ENCODE results near the gene OR4Q3. TPM values are rescaled to one million over a fixed set of nuclear protein-coding genes. Genes with fewer than 3 reads are reported as not detected.
"Not testable (repeated sequence)": the region's sequence is repeated elsewhere in the genome, so short reads cannot be mapped to it uniquely, and the experiment has no call there.

OR4Q3 gene
- total RNA-seq, 1 experiment from 2014 or later: not detected

DNA sequence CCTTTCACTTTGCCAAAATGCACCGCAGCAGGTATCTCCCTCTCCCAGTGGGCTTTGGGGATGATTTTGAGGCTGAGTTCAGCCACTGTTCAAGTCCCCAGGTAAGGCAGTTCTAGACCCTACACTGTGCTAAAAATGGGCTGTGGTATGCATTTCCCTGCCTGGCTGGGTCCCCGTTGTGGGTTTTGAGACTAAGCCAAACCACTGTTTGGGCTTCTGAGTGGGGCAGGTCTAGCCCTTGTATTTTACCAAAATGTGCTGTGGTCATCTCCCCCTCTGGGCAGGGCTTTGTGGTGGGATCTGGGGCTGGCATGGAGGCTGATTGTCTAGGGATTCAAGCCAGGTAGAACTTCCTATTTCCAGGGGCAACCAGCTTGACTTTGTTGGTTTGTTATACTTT is 13.6 kb upstream of the OR4Q3 start:
- Histone ChIP-seq H3K79me2 (ENCODE audit: insufficient read depth, low read length) (no peaks in the 10 kb centered on the region), H4K8ac (replicated peaks; ENCODE audit: insufficient read length, low read depth, low read length) (no peak overlapping the region), H4K20me1 (ENCODE audit: control insufficient read depth, insufficient read depth, insufficient read length) (no peaks in the 10 kb centered on the region), H3K18ac (ENCODE audit: insufficient read length, low read depth, low read length) (no peak overlapping the region), H3K14ac (ENCODE audit: insufficient read depth, low read length) (no peak overlapping the region), H2BK5ac (ENCODE audit: insufficient read length, low read length) (no peak overlapping the region), H2BK20ac (ENCODE audit: low read depth, low read length, poor library complexity, severe bottlenecking) (no peak overlapping the region), H3K27me3 (ENCODE audit: insufficient read depth, low read length) (no peaks in the 10 kb centered on the region), H3K23me2 (ENCODE audit: insufficient read length, low read depth, low read length, poor library complexity, severe bottlenecking) (no peaks in the 10 kb centered on the region), H2BK12ac (ENCODE audit: insufficient read length, low read depth, low read length) (no peak overlapping the region), H3T11ph (ENCODE audit: low read length) (no peak overlapping the region), H3K79me1 (ENCODE audit: insufficient read depth, low read depth, low read length, poor library complexity, severe bottlenecking) (no peaks in the 10 kb centered on the region), H2BK15ac (ENCODE audit: low read depth, low read length) (no peak overlapping the region), H3K23ac (ENCODE audit: insufficient read length, low read depth, low read length) (no peak overlapping the region), H3K4me1 (ENCODE audit: insufficient read depth, low read length) (no peaks in the 10 kb centered on the region), H3K9ac (ENCODE audit: extremely low read depth, insufficient read length, low read length) (no peak overlapping the region), H3K9me3 (ENCODE audit: control insufficient read depth, low read depth, low read length) (peaks cover 76% of the 10 kb centered on the region), H3K27ac (ENCODE audit: insufficient read length, low read depth, low read length) (no peak overlapping the region), H3K4me2 (ENCODE audit: insufficient read depth, insufficient read length, low read length) (no peak overlapping the region), H3K4ac (ENCODE audit: low read depth, low read length) (no peak overlapping the region), H4K91ac (ENCODE audit: insufficient read length, low read depth, low read length) (no peak overlapping the region), H2AK5ac (ENCODE audit: insufficient read length, low read length) (no peak overlapping the region), H2AFZ (ENCODE audit: low read length) (no peak overlapping the region), H3K56ac (ENCODE audit: insufficient read length, low read depth, low read length) (no peak overlapping the region), H4K5ac (ENCODE audit: insufficient read length, low read depth, low read length) (no peak overlapping the region), H2BK120ac (ENCODE audit: low read depth, low read length, poor library complexity, severe bottlenecking) (no peak overlapping the region)
- Mint-ChIP-seq H3K27me3 (ENCODE audit: low read depth) (no peaks in the 10 kb centered on the region), H3K4me3 (no peak overlapping the region), H3K27ac (no peak overlapping the region), H3K36me3 (ENCODE audit: insufficient read depth in 1 of 3, low read depth in 3 of 3) (peaks cover 2 to 36% (median 4%) of the 10 kb centered on the region in 3 experiments; a peak in 6 of 7 replicates), H3K9me3 (peaks cover 8 to 9% of the 10 kb centered on the region in 2 experiments), H3K4me1 (no peaks in the 10 kb centered on the region)
- no CpG with 5 or more reads among the region's 2 CpGs for WGBS (ENCODE audit: extremely low coverage, insufficient read length, low lambda C conversion rate)
- TF ChIP-seq CTCF (conservative IDR thresholded peaks at IDR 0.05): no peak
- DNase-seq: no peak

GRCh38 chr14:19733893-19734292 is 9.5 kb upstream of the OR4Q3 start:
- not testable (repeated sequence) for H3K27me3 Mint-ChIP-seq (ENCODE audit: low read depth); H3K4me3 Mint-ChIP-seq; H2BK12ac ChIP-seq (ENCODE audit: insufficient read length, low read depth, low read length); H4K20me1 ChIP-seq (ENCODE audit: control insufficient read depth, insufficient read depth, insufficient read length); H3K27ac ChIP-seq (ENCODE audit: insufficient read length, low read depth, low read length); H3K79me1 ChIP-seq (ENCODE audit: insufficient read depth, low read depth, low read length, poor library complexity, severe bottlenecking); H4K5ac ChIP-seq (ENCODE audit: insufficient read length, low read depth, low read length); H3K4me1 Mint-ChIP-seq; H3K18ac ChIP-seq (ENCODE audit: insufficient read length, low read depth, low read length); H2BK20ac ChIP-seq (ENCODE audit: low read depth, low read length, poor library complexity, severe bottlenecking); H2AK5ac ChIP-seq (ENCODE audit: insufficient read length, low read length); H3K23ac ChIP-seq (ENCODE audit: insufficient read length, low read depth, low read length); H3K27me3 ChIP-seq (ENCODE audit: insufficient read depth, low read length); H2BK5ac ChIP-seq (ENCODE audit: insufficient read length, low read length); H3K4me2 ChIP-seq (ENCODE audit: insufficient read depth, insufficient read length, low read length); H3K4ac ChIP-seq (ENCODE audit: low read depth, low read length); DNase-seq; H2BK120ac ChIP-seq (ENCODE audit: low read depth, low read length, poor library complexity, severe bottlenecking); H3T11ph ChIP-seq (ENCODE audit: low read length); H3K56ac ChIP-seq (ENCODE audit: insufficient read length, low read depth, low read length); H3K27ac Mint-ChIP-seq; H2BK15ac ChIP-seq (ENCODE audit: low read depth, low read length); H3K9ac ChIP-seq (ENCODE audit: extremely low read depth, insufficient read length, low read length); H2AFZ ChIP-seq (ENCODE audit: low read length); H4K91ac ChIP-seq (ENCODE audit: insufficient read length, low read depth, low read length); H3K14ac ChIP-seq (ENCODE audit: insufficient read depth, low read length); H3K79me2 ChIP-seq (ENCODE audit: insufficient read depth, low read length); H3K4me1 ChIP-seq (ENCODE audit: insufficient read depth, low read length); H3K23me2 ChIP-seq (ENCODE audit: insufficient read length, low read depth, low read length, poor library complexity, severe bottlenecking); H4K8ac ChIP-seq (replicated peaks; ENCODE audit: insufficient read length, low read depth, low read length)
- H3K9me3 ChIP-seq (ENCODE audit: control insufficient read depth, low read depth, low read length): peaks cover 68% of the 10 kb centered on the region
- Mint-ChIP-seq H3K36me3 (ENCODE audit: insufficient read depth in 1 of 3, low read depth in 3 of 3) (peaks cover 6 to 35% (median 8%) of the 10 kb centered on the region in 3 experiments; a peak in 6 of 7 replicates), H3K9me3 (peaks cover 24 to 25% of the 10 kb centered on the region in 2 experiments)
- no CpG with 5 or more reads among the region's 3 CpGs for WGBS (ENCODE audit: extremely low coverage, insufficient read length, low lambda C conversion rate)
